NCI-H2196 treated with DMSO at 0.1 percent for 48 hours (cell line): ENCODE data around the gene CDYL.
A peak's percentile ranks its signal among the peaks of the same experiment; 100 is the strongest.

Experiments used
- DNase-seq: peaks from one replicate; lab custom pipeline; 2025; ENCODE audit not compliant: unreplicated experiment; lab: John Stamatoyannopoulos, UW

CDYL gene

GRCh38 chr6:4958624-4959023 is 182.4 kb downstream of the CDYL start:
- DNase-seq, result no peak

- no peak for DNase-seq
Observed at GRCh38 chr6:4961322-4962168, 185.3 kb downstream of the CDYL start.

GRCh38 chr6:4962905-4963304 is 186.7 kb downstream of the CDYL start:
- DNase-seq, result no peak

- DNase-seq, result no peak
Observed at GRCh38 chr6:4964675-4965561, 188.7 kb downstream of the CDYL start.

GRCh38 chr6:4965562-4966389 is 189.6 kb downstream of the CDYL start:
- no peak for DNase-seq

- no peak for DNase-seq
Observed at GRCh38 chr6:4967301-4968030, 191.3 kb downstream of the CDYL start.

- no peak for DNase-seq
Observed at GRCh38 chr6:4969609-4970285, 193.5 kb downstream of the CDYL start.

- DNase-seq, result no peak
Observed at GRCh38 chr6:4970739-4971395, 194.7 kb downstream of the CDYL start.

- DNase-seq, result no peak
Observed at GRCh38 chr6:4971851-4972250, 195.6 kb downstream of the CDYL start.

GRCh38 chr6:4972438-4972837 is 196.2 kb downstream of the CDYL start:
- no peak for DNase-seq

GRCh38 chr6:4973415-4973814 is 197.2 kb downstream of the CDYL start:
- DNase-seq, result no peak

- DNase-seq, result peak; percentile 11
Observed at GRCh38 chr6:4973982-4974745, 198.0 kb downstream of the CDYL start.

GRCh38 chr6:4974962-4975361 is 198.8 kb downstream of the CDYL start:
- no peak for DNase-seq

GRCh38 chr6:4975506-4975905 is 199.3 kb downstream of the CDYL start:
- DNase-seq, result no peak

- DNase-seq, result no peak
Observed at GRCh38 chr6:4977468-4977867, 201.3 kb downstream of the CDYL start.

GRCh38 chr6:4979426-4979825 is 203.2 kb downstream of the CDYL start:
- no peak for DNase-seq

GRCh38 chr6:4981761-4982160 is 205.6 kb downstream of the CDYL start:
- DNase-seq, result no peak

GRCh38 chr6:4983322-4983721 is 207.1 kb downstream of the CDYL start:
- DNase-seq, result no peak

GRCh38 chr6:4986999-4987398 is 210.8 kb downstream of the CDYL start:
- no peak for DNase-seq
